LNCAP (cell line): ENCODE data around the gene TENM4.
A peak's percentile ranks its signal among the peaks of the same experiment; 100 is the strongest.

ENCODE experiments used
- TF ChIP-seq, protein P1 (sequence below): fragments of 450-650 bp; IDR thresholded peaks from 2 replicates; pipeline ENCODE4 v1.5.1; 2017; ENCODE audit warnings: mild to moderate bottlenecking

The TENM4 gene

GRCh38 chr11:79170321-79170720, 270.5 kb downstream of the TENM4 start:
- TF ChIP-seq, protein P1, sequence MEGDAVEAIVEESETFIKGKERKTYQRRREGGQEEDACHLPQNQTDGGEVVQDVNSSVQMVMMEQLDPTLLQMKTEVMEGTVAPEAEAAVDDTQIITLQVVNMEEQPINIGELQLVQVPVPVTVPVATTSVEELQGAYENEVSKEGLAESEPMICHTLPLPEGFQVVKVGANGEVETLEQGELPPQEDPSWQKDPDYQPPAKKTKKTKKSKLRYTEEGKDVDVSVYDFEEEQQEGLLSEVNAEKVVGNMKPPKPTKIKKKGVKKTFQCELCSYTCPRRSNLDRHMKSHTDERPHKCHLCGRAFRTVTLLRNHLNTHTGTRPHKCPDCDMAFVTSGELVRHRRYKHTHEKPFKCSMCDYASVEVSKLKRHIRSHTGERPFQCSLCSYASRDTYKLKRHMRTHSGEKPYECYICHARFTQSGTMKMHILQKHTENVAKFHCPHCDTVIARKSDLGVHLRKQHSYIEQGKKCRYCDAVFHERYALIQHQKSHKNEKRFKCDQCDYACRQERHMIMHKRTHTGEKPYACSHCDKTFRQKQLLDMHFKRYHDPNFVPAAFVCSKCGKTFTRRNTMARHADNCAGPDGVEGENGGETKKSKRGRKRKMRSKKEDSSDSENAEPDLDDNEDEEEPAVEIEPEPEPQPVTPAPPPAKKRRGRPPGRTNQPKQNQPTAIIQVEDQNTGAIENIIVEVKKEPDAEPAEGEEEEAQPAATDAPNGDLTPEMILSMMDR = no peak

- TF ChIP-seq, protein P1 = no peak
Observed at GRCh38 chr11:79168530-79169110, 272.2 kb downstream of the TENM4 start.

DNA sequence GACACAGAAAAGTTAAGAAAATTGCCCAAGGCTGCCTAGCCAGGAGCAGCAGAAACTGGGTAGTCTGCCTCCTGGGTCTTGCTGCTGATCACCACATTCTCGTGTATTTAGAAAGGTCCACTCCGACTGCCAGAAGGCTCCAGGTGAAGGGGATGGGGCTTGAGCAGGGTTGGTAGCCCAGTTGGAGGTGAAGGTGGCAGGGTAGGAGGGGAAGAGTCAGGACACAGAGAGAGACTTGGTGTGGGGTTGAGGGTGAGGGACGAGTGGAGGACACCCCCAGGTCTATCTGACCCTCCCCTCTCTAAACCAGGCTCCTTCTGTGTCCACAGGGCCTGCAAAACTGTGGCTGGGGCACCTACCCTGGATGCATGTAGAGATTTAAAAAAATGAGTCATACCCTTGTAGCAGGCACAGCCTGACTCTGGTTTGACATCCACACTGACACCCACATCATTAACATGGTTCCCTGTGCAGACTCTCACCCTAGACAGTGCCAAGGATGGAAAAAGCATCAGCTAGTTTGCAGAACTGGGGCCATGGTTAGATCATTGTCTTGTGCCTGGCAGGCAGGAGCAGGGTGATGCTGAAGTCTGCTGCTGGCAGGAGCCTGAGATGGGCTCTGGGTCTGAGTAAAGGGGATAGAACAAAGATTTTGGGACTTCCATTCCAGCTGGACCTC, 273.2 kb downstream of the TENM4 start:
- TF ChIP-seq, protein P1 = no peak

GRCh38 chr11:79165908-79166307, 274.9 kb downstream of the TENM4 start:
- TF ChIP-seq, protein P1 = no peak

DNA sequence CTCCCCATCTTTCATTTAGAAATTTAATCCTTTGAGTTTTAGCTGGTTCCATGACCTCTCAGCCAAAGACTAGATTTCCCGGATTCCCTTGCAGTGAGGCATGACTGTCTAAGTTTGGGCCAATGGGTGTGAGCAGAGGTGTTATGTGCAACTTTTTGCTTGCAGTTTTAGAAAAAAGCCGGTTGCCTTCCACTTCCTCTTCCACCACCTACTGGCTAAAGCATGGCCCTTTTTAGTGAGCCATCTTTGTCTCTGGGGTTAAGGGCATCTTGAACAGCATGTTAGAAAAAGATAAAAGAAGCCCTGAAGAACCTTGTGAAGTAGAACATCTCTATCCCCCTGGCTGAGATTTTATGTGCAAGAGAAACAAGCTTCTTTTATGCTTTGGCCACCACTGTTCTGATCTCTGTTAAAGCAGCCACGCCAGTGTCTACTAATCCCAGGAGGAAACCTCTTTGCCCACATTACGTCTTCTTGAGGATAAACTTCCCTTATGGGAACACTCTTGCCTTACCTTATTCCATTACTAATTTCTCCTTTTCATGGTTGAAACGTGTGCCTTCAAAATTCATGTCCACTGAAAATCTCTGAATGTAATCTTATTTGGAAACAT, 279.9 kb downstream of the TENM4 start:
- TF ChIP-seq, protein P1 = peak; percentile 65

DNA sequence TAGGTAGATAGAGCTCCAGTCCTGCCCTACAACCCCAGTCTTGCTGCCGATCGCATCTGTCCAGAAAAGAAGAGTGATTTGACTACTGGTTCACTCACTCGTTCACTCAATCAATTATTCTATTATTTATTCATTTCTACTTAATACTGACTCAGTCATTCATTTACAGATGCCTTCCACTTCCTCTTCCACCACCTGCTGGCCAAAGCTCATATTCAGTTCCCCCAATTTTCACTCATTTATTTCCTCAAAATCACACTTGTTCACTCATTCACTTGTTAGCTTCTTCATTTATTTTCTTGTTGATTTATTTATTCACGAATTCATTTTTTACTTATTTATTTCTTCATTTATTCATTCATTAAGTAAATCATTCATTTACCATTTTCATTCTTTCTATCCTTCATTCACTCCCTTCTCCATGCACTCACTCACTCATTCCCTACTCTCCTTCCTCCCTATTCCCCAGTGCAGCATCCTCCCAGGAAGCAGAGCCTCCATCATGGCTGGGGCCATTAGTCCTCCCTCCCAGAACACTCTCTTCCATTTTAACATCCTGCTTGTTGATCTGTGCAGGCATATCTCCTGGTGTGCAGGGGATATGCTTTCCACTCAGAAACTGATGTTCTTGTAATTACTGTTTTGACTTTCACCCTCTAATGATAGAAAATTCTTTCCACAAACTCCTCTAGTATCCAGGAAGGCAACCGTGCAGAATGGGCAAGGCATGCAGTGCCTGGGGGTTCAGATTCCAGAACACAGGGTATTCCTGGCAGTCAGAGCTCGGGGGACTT, 281.0 kb downstream of the TENM4 start:
- TF ChIP-seq, protein P1 = peak; percentile 50

GRCh38 chr11:79157738-79158137, 283.1 kb downstream of the TENM4 start:
- TF ChIP-seq, protein P1 = no peak
